Stimulated activated memory B cell treated with anti-CD40 and anti-IgM and Interleukin-4, amounts not matched to agents 10 μg/mL and 1 μg/mL and 100 μg/mL, for 72 hours (primary cell): ENCODE measurements around the gene CELF1.

Experiments
- ATAC-seq: fragments of 150-1000 bp; cut with Tn5 transposase; 2 replicates; pipeline ENCODE4 v1.10.0; 2021
- H3K27ac Mint-ChIP-seq: one replicate; pipeline ENCODE4 v1.8.0; 2022; ENCODE audit warnings: mild to moderate bottlenecking, mixed read lengths
- H3K27me3 Mint-ChIP-seq: one replicate; pipeline ENCODE4 v1.8.0; 2022; ENCODE audit warnings: mixed read lengths
- H3K36me3 Mint-ChIP-seq: one replicate; pipeline ENCODE4 v1.8.0; 2022; ENCODE audit warnings: mixed read lengths
- H3K4me1 Mint-ChIP-seq: one replicate; pipeline ENCODE4 v1.8.0; 2022; ENCODE audit warnings: mixed read lengths
- H3K4me3 Mint-ChIP-seq: one replicate; pipeline ENCODE4 v1.8.0; 2022; ENCODE audit warnings: mild to moderate bottlenecking, moderate library complexity, mixed read lengths
- H3K9me3 Mint-ChIP-seq: one replicate; pipeline ENCODE4 v1.8.0; 2022; ENCODE audit warnings: mixed read lengths

Gene CELF1

GRCh38 chr11:47512701-47513100, 40.2 kb downstream of the CELF1 start:
- no peaks in the 10 kb centered on the region for H3K9me3 Mint-ChIP-seq
- peaks cover 99% of the 10 kb centered on the region for H3K4me1 Mint-ChIP-seq
- no peaks in the 10 kb centered on the region for H3K36me3 Mint-ChIP-seq
- peak overlapping the region; percentile 93 for H3K27ac Mint-ChIP-seq
- H3K4me3 Mint-ChIP-seq: no peak overlapping the region
- no peak for ATAC-seq
- H3K27me3 Mint-ChIP-seq: no peaks in the 10 kb centered on the region

GRCh38 chr11:47511917-47512316, 41.0 kb downstream of the CELF1 start:
- Mint-ChIP-seq H3K36me3 (no peaks in the 10 kb centered on the region), H3K27ac (peak overlapping the region; percentile 93), H3K4me1 (peaks cover 100% of the 10 kb centered on the region), H3K4me3 (no peak overlapping the region), H3K27me3 (no peaks in the 10 kb centered on the region), H3K9me3 (no peaks in the 10 kb centered on the region)
- ATAC-seq: no peak

- ATAC-seq: no peak
- H3K4me1 Mint-ChIP-seq: peaks cover 92% of the 10 kb centered on the region
- peak overlapping the region; percentile 93 for H3K27ac Mint-ChIP-seq
- no peaks in the 10 kb centered on the region for H3K36me3 Mint-ChIP-seq
- H3K4me3 Mint-ChIP-seq: no peak overlapping the region
- no peaks in the 10 kb centered on the region for H3K9me3 Mint-ChIP-seq
- no peaks in the 10 kb centered on the region for H3K27me3 Mint-ChIP-seq
Measured at GRCh38 chr11:47510209-47510608, 42.7 kb downstream of the CELF1 start.

GRCh38 chr11:47509077-47509536, 43.8 kb downstream of the CELF1 start:
- Mint-ChIP-seq H3K4me3 (peak overlapping the region; percentile 66), H3K27me3 (no peaks in the 10 kb centered on the region), H3K4me1 (peaks cover 88% of the 10 kb centered on the region), H3K9me3 (no peaks in the 10 kb centered on the region), H3K36me3 (no peaks in the 10 kb centered on the region), H3K27ac (peak overlapping the region; percentile 93)
- peak; percentile 63 for ATAC-seq

- Mint-ChIP-seq H3K27ac (peak overlapping the region; percentile 93), H3K9me3 (no peaks in the 10 kb centered on the region), H3K4me1 (peaks cover 88% of the 10 kb centered on the region), H3K36me3 (no peaks in the 10 kb centered on the region), H3K4me3 (peak overlapping the region; percentile 66), H3K27me3 (no peaks in the 10 kb centered on the region)
- no peak for ATAC-seq
Measured at GRCh38 chr11:47508240-47508957, 44.5 kb downstream of the CELF1 start.

GRCh38 chr11:47507563-47508239, 45.2 kb downstream of the CELF1 start:
- Mint-ChIP-seq H3K4me3 (no peak overlapping the region), H3K27ac (peak overlapping the region; percentile 93), H3K4me1 (peaks cover 88% of the 10 kb centered on the region), H3K36me3 (no peaks in the 10 kb centered on the region), H3K27me3 (no peaks in the 10 kb centered on the region), H3K9me3 (no peaks in the 10 kb centered on the region)
- no peak for ATAC-seq

GRCh38 chr11:47506795-47507562, 46.0 kb downstream of the CELF1 start:
- Mint-ChIP-seq H3K9me3 (no peaks in the 10 kb centered on the region), H3K27ac (peak overlapping the region; percentile 93), H3K36me3 (no peaks in the 10 kb centered on the region), H3K4me1 (peaks cover 88% of the 10 kb centered on the region), H3K4me3 (peak overlapping the region; percentile 35), H3K27me3 (no peaks in the 10 kb centered on the region)
- ATAC-seq: no peak

GRCh38 chr11:47506373-47506772, 46.6 kb downstream of the CELF1 start:
- no peak overlapping the region for H3K4me3 Mint-ChIP-seq
- ATAC-seq: no peak
- H3K4me1 Mint-ChIP-seq: peaks cover 83% of the 10 kb centered on the region
- no peaks in the 10 kb centered on the region for H3K27me3 Mint-ChIP-seq
- peak overlapping the region; percentile 93 for H3K27ac Mint-ChIP-seq
- no peaks in the 10 kb centered on the region for H3K36me3 Mint-ChIP-seq
- H3K9me3 Mint-ChIP-seq: no peaks in the 10 kb centered on the region

- H3K4me3 Mint-ChIP-seq: no peak overlapping the region
- H3K9me3 Mint-ChIP-seq: no peaks in the 10 kb centered on the region
- H3K27me3 Mint-ChIP-seq: no peaks in the 10 kb centered on the region
- peaks cover 79% of the 10 kb centered on the region for H3K4me1 Mint-ChIP-seq
- peak overlapping the region; percentile 28 for H3K27ac Mint-ChIP-seq
- no peak for ATAC-seq
- no peaks in the 10 kb centered on the region for H3K36me3 Mint-ChIP-seq
Measured at GRCh38 chr11:47504910-47505309, 48.0 kb downstream of the CELF1 start.

- H3K27ac Mint-ChIP-seq: peak overlapping the region; percentile 57
- ATAC-seq: no peak
- H3K36me3 Mint-ChIP-seq: no peaks in the 10 kb centered on the region
- no peak overlapping the region for H3K4me3 Mint-ChIP-seq
- H3K27me3 Mint-ChIP-seq: no peaks in the 10 kb centered on the region
- H3K9me3 Mint-ChIP-seq: no peaks in the 10 kb centered on the region
- peaks cover 73% of the 10 kb centered on the region for H3K4me1 Mint-ChIP-seq
Measured at GRCh38 chr11:47503227-47503626, 49.7 kb downstream of the CELF1 start.

GRCh38 chr11:47502767-47503166, 50.2 kb downstream of the CELF1 start:
- Mint-ChIP-seq H3K36me3 (no peaks in the 10 kb centered on the region), H3K9me3 (no peaks in the 10 kb centered on the region), H3K4me3 (no peak overlapping the region), H3K4me1 (peaks cover 73% of the 10 kb centered on the region), H3K27me3 (no peaks in the 10 kb centered on the region), H3K27ac (peak overlapping the region; percentile 57)
- ATAC-seq: no peak

- no peak overlapping the region for H3K27ac Mint-ChIP-seq
- H3K27me3 Mint-ChIP-seq: no peaks in the 10 kb centered on the region
- ATAC-seq: no peak
- no peaks in the 10 kb centered on the region for H3K9me3 Mint-ChIP-seq
- H3K36me3 Mint-ChIP-seq: no peaks in the 10 kb centered on the region
- no peak overlapping the region for H3K4me3 Mint-ChIP-seq
- peaks cover 57% of the 10 kb centered on the region for H3K4me1 Mint-ChIP-seq
Measured at GRCh38 chr11:47501101-47501500, 51.8 kb downstream of the CELF1 start.

- no peaks in the 10 kb centered on the region for H3K9me3 Mint-ChIP-seq
- no peaks in the 10 kb centered on the region for H3K36me3 Mint-ChIP-seq
- no peak for ATAC-seq
- peaks cover 55% of the 10 kb centered on the region for H3K4me1 Mint-ChIP-seq
- no peaks in the 10 kb centered on the region for H3K27me3 Mint-ChIP-seq
- H3K27ac Mint-ChIP-seq: peak overlapping the region; percentile 67
- no peak overlapping the region for H3K4me3 Mint-ChIP-seq
Measured at GRCh38 chr11:47500121-47500520, 52.8 kb downstream of the CELF1 start.

- Mint-ChIP-seq H3K36me3 (no peaks in the 10 kb centered on the region), H3K9me3 (no peaks in the 10 kb centered on the region), H3K27ac (peak overlapping the region; percentile 67), H3K27me3 (no peaks in the 10 kb centered on the region), H3K4me1 (peaks cover 50% of the 10 kb centered on the region), H3K4me3 (peak overlapping the region; percentile 3)
- ATAC-seq: peak; percentile 72
Measured at GRCh38 chr11:47499614-47500013, 53.3 kb downstream of the CELF1 start.

- peaks cover 4% of the 10 kb centered on the region for H3K36me3 Mint-ChIP-seq
- peaks cover 50% of the 10 kb centered on the region for H3K4me1 Mint-ChIP-seq
- H3K27me3 Mint-ChIP-seq: no peaks in the 10 kb centered on the region
- peak overlapping the region; percentile 67 for H3K27ac Mint-ChIP-seq
- peak overlapping the region; percentile 3 for H3K4me3 Mint-ChIP-seq
- H3K9me3 Mint-ChIP-seq: no peaks in the 10 kb centered on the region
- no peak for ATAC-seq
Measured at GRCh38 chr11:47499161-47499560, 53.8 kb downstream of the CELF1 start.
